ENCODE data around the gene PLS1.

Gene PLS1

DNA sequence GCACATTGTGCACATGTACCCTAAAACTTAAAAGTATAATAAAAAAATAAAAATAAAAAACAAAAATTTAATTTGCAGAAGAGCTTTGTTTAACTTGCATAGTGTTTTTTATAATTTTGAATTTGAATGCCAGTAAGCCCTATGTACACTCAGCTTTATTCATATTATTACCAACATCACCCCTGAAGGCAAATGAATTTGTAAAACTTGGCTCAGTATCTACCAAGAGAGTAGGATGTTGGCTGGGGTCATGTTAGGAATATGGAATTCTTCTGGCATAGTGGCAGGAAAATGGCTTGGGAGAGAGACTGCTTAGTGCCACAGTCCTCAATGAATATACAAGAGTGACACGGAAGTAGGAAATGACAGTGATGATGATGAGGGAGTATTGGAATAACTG, 158.3 kb downstream of the PLS1 start:
- H3K4me3 ChIP-seq (ENCODE audit: low read depth, low read length) = no peak overlapping the region
- TF ChIP-seq MYC (IDR thresholded peaks at IDR 0.05; ENCODE audit: low read depth, low read length) (no peak), POLR2A (IDR thresholded peaks at IDR 0.05; ENCODE audit: extremely low read depth, insufficient read length) (no peak)
- TF ChIP-seq, protein P1, sequence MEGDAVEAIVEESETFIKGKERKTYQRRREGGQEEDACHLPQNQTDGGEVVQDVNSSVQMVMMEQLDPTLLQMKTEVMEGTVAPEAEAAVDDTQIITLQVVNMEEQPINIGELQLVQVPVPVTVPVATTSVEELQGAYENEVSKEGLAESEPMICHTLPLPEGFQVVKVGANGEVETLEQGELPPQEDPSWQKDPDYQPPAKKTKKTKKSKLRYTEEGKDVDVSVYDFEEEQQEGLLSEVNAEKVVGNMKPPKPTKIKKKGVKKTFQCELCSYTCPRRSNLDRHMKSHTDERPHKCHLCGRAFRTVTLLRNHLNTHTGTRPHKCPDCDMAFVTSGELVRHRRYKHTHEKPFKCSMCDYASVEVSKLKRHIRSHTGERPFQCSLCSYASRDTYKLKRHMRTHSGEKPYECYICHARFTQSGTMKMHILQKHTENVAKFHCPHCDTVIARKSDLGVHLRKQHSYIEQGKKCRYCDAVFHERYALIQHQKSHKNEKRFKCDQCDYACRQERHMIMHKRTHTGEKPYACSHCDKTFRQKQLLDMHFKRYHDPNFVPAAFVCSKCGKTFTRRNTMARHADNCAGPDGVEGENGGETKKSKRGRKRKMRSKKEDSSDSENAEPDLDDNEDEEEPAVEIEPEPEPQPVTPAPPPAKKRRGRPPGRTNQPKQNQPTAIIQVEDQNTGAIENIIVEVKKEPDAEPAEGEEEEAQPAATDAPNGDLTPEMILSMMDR (IDR thresholded peaks at IDR 0.05; ENCODE audit: low read depth, low read length) = no peak
- TF ChIP-seq, protein P2, sequence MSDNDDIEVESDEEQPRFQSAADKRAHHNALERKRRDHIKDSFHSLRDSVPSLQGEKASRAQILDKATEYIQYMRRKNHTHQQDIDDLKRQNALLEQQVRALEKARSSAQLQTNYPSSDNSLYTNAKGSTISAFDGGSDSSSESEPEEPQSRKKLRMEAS (IDR thresholded peaks at IDR 0.05; ENCODE audit: low read depth, low read length) = no peak
- DNase-seq (ENCODE audit: low read depth) = no peak
